A549 treated with RU486 at 1 μM for 4 hours (cell line): ENCODE results near the gene ZBED3. TPM values are rescaled to one million over a fixed set of nuclear protein-coding genes. Genes with fewer than 3 reads are reported as not detected.

Source experiments
- total RNA-seq: library from RNA; stranded (reverse); fragments of 200-300 nt; extraction: Qiagen RNA extraction; gene quantifications from 5 replicates; pipeline ENCODE4 v1.2.3, GENCODE V29; 2022; ENCODE audit warnings: low read depth

Gene ZBED3
- total RNA-seq: 3.3 to 4.0 TPM (median 3.6 TPM) in 5 replicates

GRCh38 chr5:77086689-77087483, at the start of gene ZBED3:
Gene ZBED3, minus strand, starts transcription at chr5:77087285. Its CDS starts 9,407 bp downstream, at chr5:77077878.

GRCh38 chr5:77030097-77031071, 56.7 kb downstream of the ZBED3 start, which contains the start of gene AGGF1:
Gene AGGF1, plus strand, starts transcription at chr5:77030404. Its CDS starts 363 bp downstream, at chr5:77030767.

Other genes starting within 250 kb of the ZBED3 start
- gene S100Z, start 237.3 kb downstream of the ZBED3 start, total RNA-seq: not detected in 5 replicates
- 0.05 to 0.42 TPM (median 0.21 TPM) in 3 of 5 replicates, not detected in the others for gene CRHBP, start 134.2 kb downstream of the ZBED3 start, total RNA-seq
- 8.5 to 15.9 TPM (median 14.5 TPM) in 5 replicates for gene AGGF1, start 56.9 kb downstream of the ZBED3 start, total RNA-seq
- 0.89 to 2.1 TPM (median 1.5 TPM) in 5 replicates for gene PDE8B, start 123.4 kb upstream of the ZBED3 start, total RNA-seq